K562 (cell line): ENCODE results near the gene SLC34A1. TPM values are rescaled to one million over a fixed set of nuclear protein-coding genes. Genes with fewer than 3 reads are reported as not detected.

Experiments
- ATAC-seq: fragments of 200-7000 bp; cut with Tn5 transposase; 3 replicates; pipeline ENCODE4 v1.9.1; 2020; ENCODE audit warnings: moderate library complexity
- BruUV-seq: library from RNA; stranded (reverse); fragments of 400-500 nt; replicated peaks from 2 replicates; lab custom pipeline; 2021; lab: Mats Ljungman, UMichigan
- CTCF ChIA-PET: fragments of 300-600 bp; formaldehyde crosslinking; extraction: SDS; loops from one replicate; lab custom pipeline; 2021; ENCODE audit warnings: low intra/inter-chr PET ratio; lab: Yijun Ruan, JAX
- POLR2A ChIA-PET: fragments of 300-600, 350-650 bp; sonication (Branson Sonifier 250); formaldehyde crosslinking; extraction: SDS; loops from one replicate; lab custom pipeline; 2021; ENCODE audit warnings: antibody characterized with exemption, inconsistent platforms; lab: Yijun Ruan, JAX
- DNase-seq, 4 experiments: peaks; one replicate each; pipeline versions ENCODE4 v3.0.0 to v3.0.0-alpha.2; 2011 to 2018; ENCODE audit warnings: low spot score in 3 of 4, mixed read lengths in 3 of 4; ENCODE audit errors: extremely low read depth in 1 of 4
- FAIRE-seq: peaks from 2 replicates; lab custom pipeline; 2011; peaks lifted over from hg19 to GRCh38; lab: Jason Lieb, UNC
- H2AFZ ChIP-seq: 2 replicates; pipeline ENCODE4 v1.6.0; 2011; ENCODE audit warnings: low read depth, low read length, control low read depth, inconsistent platforms
- H3K27ac ChIP-seq: fragments of 200-600 bp; 3 replicates; pipeline ENCODE4 v1.8.0; 2011; ENCODE audit warnings: low read depth, mild to moderate bottlenecking, control low read depth, inconsistent platforms, low read length, moderate library complexity, mixed read lengths; ENCODE audit errors: extremely low read depth
- H3K27me3 ChIP-seq, 2 experiments: fragments of 300-600 bp in 1 of 2; 2 replicates in 1 of 2; 3 replicates in 1 of 2; pipeline versions ENCODE4 v1.6.0 to v1.8.0; 2011; ENCODE audit warnings: inconsistent platforms in 2 of 2, low read length in 2 of 2, mild to moderate bottlenecking in 1 of 2, mixed read lengths in 1 of 2, moderate library complexity in 1 of 2; ENCODE audit not compliant: control insufficient read depth in 2 of 2, insufficient read depth in 2 of 2
- H3K36me3 ChIP-seq: fragments of 300-600 bp; 3 replicates; pipeline ENCODE4 v1.8.0; 2011; ENCODE audit warnings: mild to moderate bottlenecking, low read length, inconsistent platforms; ENCODE audit not compliant: control insufficient read depth, insufficient read depth
- H3K4me1 ChIP-seq, 2 experiments: fragments of 200-600 bp in 1 of 2; replicated peaks in 1 of 2; 2 replicates in 1 of 2; 3 replicates in 1 of 2; pipeline versions ENCODE4 v1.5.1 to v1.8.0; 2011; ENCODE audit warnings: inconsistent platforms in 2 of 2, low read length in 2 of 2, mild to moderate bottlenecking in 1 of 2, mixed read lengths in 1 of 2, moderate library complexity in 1 of 2; ENCODE audit not compliant: control insufficient read depth in 2 of 2, insufficient read depth in 2 of 2
- H3K4me2 ChIP-seq: 2 replicates; pipeline ENCODE4 v1.6.1; 2011; ENCODE audit warnings: low read length, control low read depth, inconsistent platforms, mixed read lengths; ENCODE audit not compliant: insufficient read depth
- H3K4me3 ChIP-seq: fragments of 200-600 bp; sonication (generic), shearing (Covaris generic); 2 replicates; pipeline ENCODE4 v1.5.1; 2016; ENCODE audit warnings: control low read depth, inconsistent platforms
- H3K79me2 ChIP-seq: fragments of 200-600 bp; 3 replicates; pipeline ENCODE4 v1.8.0; 2011; ENCODE audit warnings: low read length, inconsistent platforms; ENCODE audit not compliant: control insufficient read depth, insufficient read depth
- H3K9ac ChIP-seq, 2 experiments: 2 replicates each; pipeline versions ENCODE4 v1.6.0 to v1.6.1; 2011; ENCODE audit warnings: low read depth in 2 of 2, low read length in 2 of 2, control low read depth in 1 of 2, inconsistent platforms in 1 of 2, mild to moderate bottlenecking in 1 of 2, mixed read lengths in 1 of 2; ENCODE audit not compliant: insufficient read depth in 1 of 2
- H3K9me1 ChIP-seq: one replicate; pipeline ENCODE4 v1.6.0; 2011; ENCODE audit warnings: inconsistent platforms, mild to moderate bottlenecking, low read length, moderate library complexity; ENCODE audit not compliant: control insufficient read depth, insufficient read depth
- H3K9me3 ChIP-seq: replicated peaks from 2 replicates; pipeline ENCODE4 v1.5.1; 2011; ENCODE audit warnings: low read depth, low read length, inconsistent platforms; ENCODE audit not compliant: control insufficient read depth, insufficient read depth
- H4K20me1 ChIP-seq: replicated peaks from 2 replicates; pipeline ENCODE4 v1.6.1; 2011; ENCODE audit warnings: low read length, inconsistent platforms, mixed read lengths; ENCODE audit not compliant: control insufficient read depth, insufficient read depth
- EWSR1 ChIP-seq: fragments of 450-650 bp; IDR thresholded peaks from 2 replicates; pipeline ENCODE4 v1.6.1; 2018; ENCODE audit warnings: borderline replicate concordance, mild to moderate bottlenecking, low read depth, moderate library complexity; ENCODE audit not compliant: partially characterized antibody
- GABPB1 ChIP-seq: sonication (generic); formaldehyde crosslinking; IDR thresholded peaks from 2 replicates; pipeline ENCODE4 v1.8.0; 2022; ENCODE audit warnings: mild to moderate bottlenecking, missing genetic modification reagents
- POLR2AphosphoS5 ChIP-seq: IDR thresholded peaks from 2 replicates; pipeline ENCODE4 v1.6.1; 2011; ENCODE audit warnings: mild to moderate bottlenecking, low read depth, low read length, moderate library complexity; ENCODE audit not compliant: control insufficient read depth, insufficient read depth
- POLR2H ChIP-seq: IDR thresholded peaks from 2 replicates; pipeline ENCODE4 v1.6.1; 2016; ENCODE audit warnings: missing genetic modification characterization, low read depth, mild to moderate bottlenecking, control low read depth, missing compliant biosample characterization, moderate library complexity
- POU5F1 ChIP-seq: fragments of 150-350 bp; IDR thresholded peaks from 2 replicates; pipeline ENCODE4 v1.6.1; 2014; ENCODE audit warnings: borderline replicate concordance, low read length, low read depth, mild to moderate bottlenecking; ENCODE audit not compliant: partially characterized antibody
- YBX1 ChIP-seq: fragments of 450-650 bp; IDR thresholded peaks from 2 replicates; pipeline ENCODE4 v1.7.1; 2016; ENCODE audit warnings: mild to moderate bottlenecking
- ZNF512 ChIP-seq: IDR thresholded peaks from 2 replicates; pipeline ENCODE4 v1.6.1; 2016; ENCODE audit warnings: missing genetic modification characterization, missing compliant biosample characterization
- WGBS: fragments of 100-300 bp; shearing (Covaris generic); methylation state at CpG from one replicate; pipeline ENCODE4 v1.1.6; 2016; ENCODE audit warnings: low coverage, mixed read lengths; ENCODE audit not compliant: insufficient coverage; ENCODE audit errors: missing lambda C conversion rate; 5-methylcytosine and 5-hydroxymethylcytosine counted together
- in situ Hi-C: fragments of 300-500 bp; cut with MboI; formaldehyde crosslinking; loops from 4 replicates; pipeline ENCODE4 v1.15.0; 2018; ENCODE audit warnings: inconsistent platforms, mixed read lengths
- intact Hi-C: fragments of 100-400 bp; cut with micrococcal nuclease; formaldehyde crosslinking; loops from 2 replicates; pipeline ENCODE4 v1.14.2; 2022
- polyA plus RNA-seq, 8 experiments: library from polyadenylated mRNA; depleted of rRNA in 4 of 8; stranded (reverse) in 5 of 8; unstranded in 3 of 8; fragments of >200 nt; fragmentation: Nextera tagmentation in 2 of 8; fragmentation: Illumina TruSeq in 1 of 8; extraction: Ambion mirVana in 2 of 8; extraction: Trizol in 1 of 8; gene quantifications; 2 replicates each; pipeline versions ENCODE4 v1.2.1 to v1.2.3, GENCODE V29; 2011 to 2014; ENCODE audit warnings: inconsistent platforms in 1 of 8, missing spikeins in 1 of 8
- total RNA-seq, 7 experiments: library from RNA; depleted of rRNA in 6 of 7; stranded (reverse); fragments of >200 nt in 6 of 7; fragmentation: Illumina TruSeq in 2 of 7; extraction: Trizol in 2 of 7; gene quantifications; 2 replicates each; pipeline versions ENCODE4 v1.2.1 to v1.2.3, GENCODE V29; 2011 to 2021; ENCODE audit warnings: low replicate concordance in 1 of 7

Gene SLC34A1
- total and polyA plus RNA-seq, 9 of the 15 experiments (the other 6 are each of a cell fraction or from before 2014, with no cell fraction given): not detected

- Histone ChIP-seq H3K27me3 (no peaks in the 10 kb centered on the region), H3K9me3 (no peaks in the 10 kb centered on the region), H4K20me1 (peaks cover 25% of the 10 kb centered on the region), H2AFZ (peak overlapping the region; percentile 67; the same call in 1 of the 2 replicates), H3K4me3 (peak overlapping the region; percentile 62), H3K4me2 (peak overlapping the region; percentile 81), H3K9me1 (peaks cover 3% of the 10 kb centered on the region), H3K36me3 (peaks cover 24% of the 10 kb centered on the region; the same call in 1 of the 3 replicates), H3K27ac (peak overlapping the region; percentile 27), H3K4me1 (peaks cover 19 to 58% of the 10 kb centered on the region in 2 experiments), H3K9ac (peak overlapping the region; percentile 53 to 95), H3K79me2 (no peaks in the 10 kb centered on the region)
- ChIA-PET POLR2A (interaction anchor here (1.0 to 11.8 kb wide), 8 partner anchors 7 to 141 kb away, joined by 3 to 210 read pairs (median 8); partner anchors contain the start of gene GRK6), CTCF (interaction anchor here (0.6 to 0.9 kb wide), 2 partner anchors 56 to 75 kb away, joined by 3 read pairs; no protein-coding TSS in a partner anchor)
- DNase-seq (no peak), ATAC-seq (no peak), FAIRE-seq (no peak)
- WGBS: 0% methylated on average over 3 of the region's 8 CpGs
- intact Hi-C loops: loop anchor here (1.0 to 2.0 kb wide), 2 partner anchors 128 to 331 kb away; no protein-coding TSS in a partner anchor
- BruUV-seq: no TSS peak
- TF ChIP-seq ZNF512 (tag) (peak; percentile 12), YBX1 (no peak), POU5F1 (no peak), EWSR1 (peak; percentile 49), POLR2H (peak; percentile 27; the same call in 1 of the 2 replicates), POLR2AphosphoS5 (peak; percentile 38; the same call in 1 of the 2 replicates), GABPB1 (CRISPR knock-in tag) (0 out of 2 replicates have a peak, but pooled peaks have one; percentile 10)
- in situ Hi-C loops: loop anchor here (5.0 kb wide), 1 partner anchor 54 kb away; no protein-coding TSS in a partner anchor
Measured at GRCh38 chr5:177445917-177446199, 61.6 kb downstream of the SLC34A1 start.
